ENCODE results near the gene TSC22D4.
"Not testable (repeated sequence)": the region's sequence is repeated elsewhere in the genome, so short reads cannot be mapped to it uniquely, and the experiment has no call there.

TSC22D4 gene

GRCh38 chr7:100443096-100443840 is 35.7 kb downstream of the TSC22D4 start:
- no peak for DNase-seq (ENCODE audit: low read depth)

- DNase-seq (ENCODE audit: low read depth): no peak
Measured at GRCh38 chr7:100441641-100442535, 37.1 kb downstream of the TSC22D4 start.

- DNase-seq (ENCODE audit: low read depth): not testable (repeated sequence)
Measured at GRCh38 chr7:100439244-100439643, 39.8 kb downstream of the TSC22D4 start.

GRCh38 chr7:100438731-100439130 is 40.3 kb downstream of the TSC22D4 start:
- DNase-seq (ENCODE audit: low read depth): not testable (repeated sequence)

GRCh38 chr7:100438172-100438571 is 40.8 kb downstream of the TSC22D4 start:
- no peak for DNase-seq (ENCODE audit: low read depth)

GRCh38 chr7:100437150-100438100 is 41.6 kb downstream of the TSC22D4 start:
- no peak for DNase-seq (ENCODE audit: low read depth)

GRCh38 chr7:100435401-100436304 is 43.4 kb downstream of the TSC22D4 start:
- DNase-seq (ENCODE audit: low read depth): peak; percentile 35

GRCh38 chr7:100434297-100435144 is 44.5 kb downstream of the TSC22D4 start:
- DNase-seq (ENCODE audit: low read depth): no peak

GRCh38 chr7:100433592-100434296 is 45.3 kb downstream of the TSC22D4 start:
- no peak for DNase-seq (ENCODE audit: low read depth)

GRCh38 chr7:100433276-100433591 is 45.8 kb downstream of the TSC22D4 start:
- DNase-seq (ENCODE audit: low read depth): no peak

GRCh38 chr7:100432621-100433275 is 46.3 kb downstream of the TSC22D4 start:
- no peak for DNase-seq (ENCODE audit: low read depth)

- DNase-seq (ENCODE audit: low read depth): no peak
Measured at GRCh38 chr7:100432053-100432452, 47.0 kb downstream of the TSC22D4 start.

- DNase-seq (ENCODE audit: low read depth): no peak
Measured at GRCh38 chr7:100431286-100431735, 47.7 kb downstream of the TSC22D4 start.

GRCh38 chr7:100430493-100431285 is 48.3 kb downstream of the TSC22D4 start:
- no peak for DNase-seq (ENCODE audit: low read depth)

- DNase-seq (ENCODE audit: low read depth): peak; percentile 100
Measured at GRCh38 chr7:100429637-100430492, 49.1 kb downstream of the TSC22D4 start, which contains the start of gene MEPCE. Gene MEPCE (plus strand): TSS chr7:100429831. CDS start chr7:100430019, 188 bp downstream.

- peak; percentile 100 for DNase-seq (ENCODE audit: low read depth)
Measured at GRCh38 chr7:100428967-100429636, 49.9 kb downstream of the TSC22D4 start.
